AG04450 (cell line): ENCODE measurements around the gene ANO1. TPM values are rescaled to one million over a fixed set of nuclear protein-coding genes. Genes with fewer than 3 reads are reported as not detected.

ENCODE experiments used
- CTCF ChIA-PET: fragments of 300-600, 350-600 bp; formaldehyde crosslinking; extraction: SDS; loops from one replicate; lab custom pipeline; 2022; ENCODE audit warnings: antibody characterized with exemption, inconsistent platforms; lab: Charles Lee
- POLR2A ChIA-PET: fragments of 350-600 bp; formaldehyde crosslinking; extraction: SDS; loops from one replicate; lab custom pipeline; 2021; ENCODE audit warnings: antibody characterized with exemption, inconsistent platforms; lab: Yijun Ruan, JAX
- DNase-seq: peaks from one replicate; pipeline ENCODE4 v3.0.0-alpha.2; 2011; ENCODE audit warnings: low read depth, low spot score
- H3K27ac ChIP-seq: one replicate; pipeline ENCODE4 v1.5.1; 2012; ENCODE audit warnings: low read depth, low read length, control low read depth
- H3K27me3 ChIP-seq: one replicate; pipeline ENCODE4 v1.6.0; 2012; ENCODE audit warnings: low read length; ENCODE audit not compliant: control insufficient read depth, insufficient read depth
- H3K4me3 ChIP-seq: 2 replicates; pipeline ENCODE4 v1.5.1; 2011; ENCODE audit warnings: mild to moderate bottlenecking, low read depth, low read length, control low read depth
- H3K9me3 ChIP-seq: 2 replicates; pipeline ENCODE4 v1.5.1; 2012; ENCODE audit warnings: low read length; ENCODE audit not compliant: control insufficient read depth, insufficient read depth
- CTCF ChIP-seq: IDR thresholded peaks from 2 replicates; pipeline ENCODE4 v1.5.1; 2011; ENCODE audit warnings: low read depth, low read length, control low read depth, inconsistent platforms
- polyA plus RNA-seq: library from polyadenylated mRNA; depleted of rRNA; stranded (reverse); fragments of >200 nt; gene quantifications from 2 replicates; pipeline ENCODE4 v1.2.3, GENCODE V29; 2011

ANO1 gene
- polyA plus RNA-seq, 1 experiment, result 10.3 TPM

GRCh38 chr11:70220136-70220535 lies 142.0 kb downstream of the ANO1 start:
- no peak overlapping the region for H3K4me3 ChIP-seq
- TF ChIP-seq CTCF, result no peak
- ChIA-PET CTCF (no interaction called here), POLR2A (interaction anchor here (0.5 kb wide), 1 partner anchor 178 kb away, joined by 3 read pairs; the partner anchor contains the start of gene CTTN)
- H3K27me3 ChIP-seq, result peaks cover 15% of the 10 kb centered on the region
- no peaks in the 10 kb centered on the region for H3K9me3 ChIP-seq
- DNase-seq, result no peak
- no peak overlapping the region for H3K27ac ChIP-seq

DNA sequence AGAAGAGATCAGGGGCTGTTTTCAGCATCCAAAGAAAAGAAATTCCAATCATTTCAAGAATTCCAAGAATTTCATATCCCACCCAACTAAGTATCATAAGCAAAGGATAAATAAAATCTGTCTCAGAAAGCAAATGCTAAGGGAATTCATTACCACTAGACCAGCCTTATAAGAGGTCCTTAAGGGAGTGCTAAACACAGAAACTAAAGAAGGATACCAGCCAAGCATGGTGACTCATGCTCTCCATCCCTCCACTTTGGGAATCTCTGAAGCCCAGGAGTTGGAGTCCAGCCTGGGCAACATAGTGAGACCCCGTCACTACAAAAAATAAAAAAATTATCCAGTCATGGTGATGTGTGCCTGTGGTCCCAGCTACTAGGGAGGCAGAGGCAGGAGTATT lies 142.8 kb downstream of the ANO1 start:
- ChIA-PET CTCF (interaction anchor here (0.7 kb wide), 1 partner anchor 302 kb away, joined by 3 read pairs; no protein-coding TSS in a partner anchor), POLR2A (no interaction called here)

GRCh38 chr11:70225681-70226177 lies 147.6 kb downstream of the ANO1 start:
- CTCF ChIA-PET, result no interaction called here
- H3K9me3 ChIP-seq, result no peaks in the 10 kb centered on the region; the same call in 1 of the 2 replicates
- DNase-seq, result no peak
- no peak overlapping the region for H3K27ac ChIP-seq
- peaks cover 11% of the 10 kb centered on the region for H3K27me3 ChIP-seq
- POLR2A ChIA-PET, result no interaction called here
- no peak overlapping the region for H3K4me3 ChIP-seq
- no peak for TF ChIP-seq CTCF

More for the DNA sequence above, 142.8 kb downstream of the ANO1 start:
- no peak for DNase-seq
- H3K27ac ChIP-seq, result no peak overlapping the region
- no peak overlapping the region for H3K4me3 ChIP-seq
- no peak for TF ChIP-seq CTCF
- H3K27me3 ChIP-seq, result peaks cover 15% of the 10 kb centered on the region
- H3K9me3 ChIP-seq, result no peaks in the 10 kb centered on the region

GRCh38 chr11:70226183-70226582 lies 148.1 kb downstream of the ANO1 start:
- Histone ChIP-seq H3K4me3 (no peak overlapping the region), H3K9me3 (no peaks in the 10 kb centered on the region; the same call in 1 of the 2 replicates), H3K27ac (no peak overlapping the region), H3K27me3 (peaks cover 9% of the 10 kb centered on the region)
- TF ChIP-seq CTCF, result no peak
- no peak for DNase-seq
- ChIA-PET CTCF (no interaction called here), POLR2A (no interaction called here)

- H3K27me3 ChIP-seq, result peaks cover 13% of the 10 kb centered on the region
- no peak overlapping the region for H3K27ac ChIP-seq
- ChIA-PET CTCF (no interaction called here), POLR2A (no interaction called here)
- no peaks in the 10 kb centered on the region; the same call in 1 of the 2 replicates for H3K9me3 ChIP-seq
- H3K4me3 ChIP-seq, result no peak overlapping the region
- no peak for DNase-seq
- TF ChIP-seq CTCF, result peak; percentile 28; the same call in 1 of the 2 replicates
Observed at GRCh38 chr11:70226967-70227366, 148.8 kb downstream of the ANO1 start.
